Measurements from ENCODE around the gene OTUB1.
"Not testable (repeated sequence)": the region's sequence is repeated elsewhere in the genome, so short reads cannot be mapped to it uniquely, and the experiment has no call there.

Gene OTUB1

DNA sequence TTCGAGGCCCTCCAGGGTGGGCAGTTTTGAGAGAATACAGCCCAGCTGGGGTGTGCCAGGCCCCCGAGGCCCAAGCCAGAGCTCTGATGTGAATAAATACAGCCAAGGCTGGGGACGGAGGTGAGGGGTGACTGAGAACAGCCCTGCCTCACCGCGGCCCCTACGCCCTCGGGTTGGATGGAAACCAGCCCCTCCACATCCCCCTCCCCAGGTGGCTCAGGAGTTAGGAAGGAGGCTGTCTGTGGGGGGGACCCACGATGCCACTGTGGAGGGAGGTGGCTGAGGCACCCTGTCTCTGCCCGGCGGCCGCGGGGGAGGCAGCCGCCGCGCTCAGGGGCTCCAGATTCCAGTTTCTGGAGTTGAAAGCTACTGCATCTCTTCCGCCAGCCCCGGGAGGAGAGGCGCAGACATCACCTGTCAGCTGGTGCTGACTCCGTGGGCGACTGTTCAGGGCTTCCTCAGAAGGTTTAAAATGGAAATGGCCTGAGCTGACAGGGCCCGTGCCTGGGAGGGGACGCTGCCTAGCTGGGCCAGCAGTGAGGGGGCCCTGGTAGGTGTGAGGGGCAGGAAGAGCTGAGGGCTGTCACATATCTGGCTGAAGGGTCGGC, 50.9 kb downstream of the OTUB1 start:
- Mint-ChIP-seq H3K9me3 (no peaks in the 10 kb centered on the region), H3K36me3 (peaks cover 4% of the 10 kb centered on the region), H3K27ac (no peak overlapping the region), H3K4me3 (no peak overlapping the region), H3K4me1 (peaks cover 15% of the 10 kb centered on the region)
- peak; percentile 17 for ATAC-seq
- DNase-seq (ENCODE audit: low spot score in 2 of 2) = no peak

DNA sequence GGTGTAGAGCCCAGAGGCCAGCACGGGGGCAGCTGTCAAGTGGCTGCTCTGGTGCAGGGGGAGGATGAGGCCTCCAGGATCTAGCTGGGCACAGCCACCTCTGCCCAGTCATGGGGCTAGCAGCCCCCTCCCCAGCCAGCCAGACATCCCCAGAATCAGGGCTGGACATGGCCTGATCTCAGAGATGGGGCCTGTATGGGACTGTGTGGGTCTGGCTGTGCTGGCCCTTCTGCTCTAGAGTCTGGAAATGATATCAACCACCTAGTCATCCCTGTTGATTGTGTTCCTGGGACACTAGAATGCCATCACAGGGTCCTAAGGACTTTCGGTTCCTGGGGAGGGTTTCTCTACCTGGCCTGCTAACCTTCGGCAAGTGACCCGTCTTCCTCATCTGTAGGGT, 52.3 kb downstream of the OTUB1 start:
- no peak for DNase-seq (ENCODE audit: low spot score in 2 of 2)
- no peak for ATAC-seq
- Mint-ChIP-seq H3K9me3 (no peaks in the 10 kb centered on the region), H3K4me1 (peaks cover 15% of the 10 kb centered on the region), H3K4me3 (no peak overlapping the region), H3K27ac (no peak overlapping the region), H3K36me3 (peaks cover 4% of the 10 kb centered on the region)

DNA sequence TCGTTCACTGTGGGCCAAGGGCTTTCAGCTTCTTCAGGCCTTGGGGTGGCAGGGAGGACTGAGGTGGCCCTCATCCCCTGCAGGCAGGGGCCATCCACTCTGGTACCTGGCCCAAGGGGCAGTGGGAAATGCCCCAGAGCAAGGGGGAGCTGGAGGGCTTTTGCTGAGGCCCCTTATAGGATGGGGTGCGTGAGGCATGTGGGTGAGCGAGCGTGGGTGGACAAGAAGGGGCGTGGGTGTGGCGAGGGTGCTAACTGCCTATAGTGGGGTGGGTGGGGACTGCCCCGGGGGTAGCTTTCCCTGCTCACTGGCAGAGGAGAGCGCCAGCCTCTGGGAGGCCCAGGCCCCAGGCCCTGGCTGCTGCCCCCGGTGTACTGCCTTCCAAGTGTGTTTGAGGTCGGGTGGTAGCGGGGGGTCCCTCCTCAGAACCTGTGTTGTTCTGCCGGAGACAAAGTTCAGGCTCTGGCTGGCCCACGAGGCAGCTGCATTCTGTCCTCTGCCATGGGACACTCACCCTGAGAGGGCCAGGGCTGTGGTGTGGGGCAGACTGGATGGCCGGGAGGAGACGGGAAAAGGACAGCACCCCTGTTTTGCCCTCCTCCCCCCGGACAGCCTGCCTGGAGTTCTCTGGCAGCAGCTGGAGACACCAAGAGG, 52.9 kb downstream of the OTUB1 start:
- Mint-ChIP-seq H3K36me3 (peaks cover 4% of the 10 kb centered on the region), H3K9me3 (no peaks in the 10 kb centered on the region), H3K27ac (no peak overlapping the region), H3K4me1 (peaks cover 15% of the 10 kb centered on the region), H3K4me3 (no peak overlapping the region)
- ATAC-seq = no peak
- DNase-seq (ENCODE audit: low spot score in 2 of 2) = no peak

DNA sequence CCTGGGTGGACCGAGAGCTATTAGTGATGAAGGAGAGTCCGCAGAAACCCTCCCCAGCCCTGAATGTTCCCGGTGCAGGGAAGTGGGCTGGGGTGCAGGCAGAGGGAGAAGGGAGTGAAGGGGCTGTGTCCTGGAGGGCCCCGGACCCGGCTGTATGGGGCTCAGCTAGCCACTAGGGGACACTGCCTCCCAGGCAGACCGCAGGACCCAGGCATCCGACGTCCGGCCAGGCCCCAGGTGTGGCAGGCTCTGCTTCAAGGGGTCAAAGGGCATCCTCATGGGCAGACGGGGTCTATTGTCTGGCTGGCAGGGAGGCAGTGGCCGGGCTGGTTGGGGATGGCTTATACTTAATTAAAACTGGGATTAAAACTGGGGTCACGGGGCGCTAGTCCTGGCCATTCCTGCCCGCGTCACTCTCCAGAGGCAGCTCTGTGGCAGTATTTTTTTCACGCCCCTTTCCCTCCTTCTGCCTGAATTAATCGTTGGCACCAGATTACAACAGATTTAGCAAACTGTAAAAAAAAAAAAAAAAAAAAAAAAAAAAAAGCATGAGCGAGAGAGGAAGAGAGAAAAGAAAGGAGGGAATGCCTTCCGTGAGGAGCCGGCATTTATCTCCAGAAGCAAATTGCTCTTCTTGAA, 54.6 kb downstream of the OTUB1 start:
- no peak for DNase-seq (ENCODE audit: low spot score in 2 of 2)
- no peaks in the 10 kb centered on the region for H3K36me3 Mint-ChIP-seq
- H3K4me1 Mint-ChIP-seq = peaks cover 9% of the 10 kb centered on the region
- no peak overlapping the region for H3K4me3 Mint-ChIP-seq
- no peaks in the 10 kb centered on the region for H3K9me3 Mint-ChIP-seq
- H3K27ac Mint-ChIP-seq = no peak overlapping the region
- ATAC-seq = no peak

DNA sequence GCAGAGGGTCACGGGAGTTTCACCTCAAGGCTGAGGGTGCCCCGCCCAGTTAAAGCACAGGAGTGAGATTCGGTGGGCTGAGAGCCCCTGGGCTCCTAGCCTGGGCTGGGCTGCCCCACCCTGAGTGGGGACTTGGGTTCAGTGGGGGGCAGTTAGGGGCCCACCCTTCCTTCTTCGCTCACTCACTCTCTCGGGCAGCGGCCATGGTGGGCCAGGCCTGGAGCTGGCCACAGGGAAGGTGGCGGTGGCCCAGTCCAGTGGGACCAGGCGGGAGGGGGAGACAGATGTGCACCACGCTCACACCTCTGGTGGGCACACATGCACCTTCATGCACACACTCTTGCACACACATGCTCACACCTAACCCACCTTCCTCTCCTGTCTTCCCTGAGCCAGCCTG, 55.6 kb downstream of the OTUB1 start:
- H3K4me3 Mint-ChIP-seq = no peak overlapping the region
- no peak overlapping the region for H3K27ac Mint-ChIP-seq
- H3K36me3 Mint-ChIP-seq = no peaks in the 10 kb centered on the region
- no peaks in the 10 kb centered on the region for H3K9me3 Mint-ChIP-seq
- no peak for DNase-seq (ENCODE audit: low spot score in 2 of 2)
- ATAC-seq = no peak
- peaks cover 9% of the 10 kb centered on the region for H3K4me1 Mint-ChIP-seq

DNA sequence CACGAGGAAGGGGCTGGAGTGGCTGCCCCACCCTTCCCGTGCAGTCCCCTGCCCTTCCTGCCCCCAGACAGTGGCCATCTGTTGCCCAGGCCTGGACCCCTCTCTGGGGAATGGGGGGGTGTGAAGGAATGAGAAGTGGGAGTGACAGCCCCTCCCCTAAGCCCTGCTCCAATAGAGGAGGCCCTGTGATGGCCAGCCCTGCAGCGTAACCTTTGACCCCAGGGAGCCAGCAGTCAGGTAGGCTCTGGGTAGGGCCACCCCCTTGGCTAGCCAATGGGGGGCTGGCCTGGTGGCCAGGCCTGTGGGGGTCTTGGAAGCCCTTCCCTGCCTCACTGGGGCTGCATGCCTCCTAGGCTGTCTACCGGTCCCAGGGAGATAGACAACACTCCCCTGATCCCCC, 56.1 kb downstream of the OTUB1 start:
- no peak for ATAC-seq
- no peak for DNase-seq (ENCODE audit: low spot score in 2 of 2)
- Mint-ChIP-seq H3K27ac (no peak overlapping the region), H3K4me1 (peaks cover 9% of the 10 kb centered on the region), H3K9me3 (no peaks in the 10 kb centered on the region), H3K4me3 (no peak overlapping the region), H3K36me3 (no peaks in the 10 kb centered on the region)

DNA sequence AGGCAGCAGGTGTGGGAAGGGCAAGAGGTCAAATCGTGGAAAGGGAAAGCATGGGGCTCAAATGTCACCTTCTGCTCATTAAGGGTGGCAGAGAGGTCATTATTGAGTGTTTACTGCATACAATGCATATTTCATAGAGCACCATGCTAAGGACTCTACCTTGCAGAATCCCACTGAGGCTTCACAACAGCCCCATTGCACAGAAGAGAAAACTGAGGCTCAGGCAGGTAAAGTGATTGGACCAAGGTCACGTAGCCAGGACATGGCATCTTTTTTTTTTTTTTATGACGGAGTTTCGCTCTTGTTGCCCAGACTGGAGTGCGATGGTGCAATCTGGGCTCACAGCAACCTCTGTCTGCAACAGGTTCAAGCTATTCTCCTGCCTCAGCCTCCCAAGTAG, 57.3 kb downstream of the OTUB1 start:
- H3K36me3 Mint-ChIP-seq = no peaks in the 10 kb centered on the region
- no peaks in the 10 kb centered on the region for H3K9me3 Mint-ChIP-seq
- DNase-seq (ENCODE audit: low spot score in 2 of 2) = no peak
- no peak for ATAC-seq
- H3K4me3 Mint-ChIP-seq = no peak overlapping the region
- H3K27ac Mint-ChIP-seq = no peak overlapping the region
- peaks cover 9% of the 10 kb centered on the region for H3K4me1 Mint-ChIP-seq

DNA sequence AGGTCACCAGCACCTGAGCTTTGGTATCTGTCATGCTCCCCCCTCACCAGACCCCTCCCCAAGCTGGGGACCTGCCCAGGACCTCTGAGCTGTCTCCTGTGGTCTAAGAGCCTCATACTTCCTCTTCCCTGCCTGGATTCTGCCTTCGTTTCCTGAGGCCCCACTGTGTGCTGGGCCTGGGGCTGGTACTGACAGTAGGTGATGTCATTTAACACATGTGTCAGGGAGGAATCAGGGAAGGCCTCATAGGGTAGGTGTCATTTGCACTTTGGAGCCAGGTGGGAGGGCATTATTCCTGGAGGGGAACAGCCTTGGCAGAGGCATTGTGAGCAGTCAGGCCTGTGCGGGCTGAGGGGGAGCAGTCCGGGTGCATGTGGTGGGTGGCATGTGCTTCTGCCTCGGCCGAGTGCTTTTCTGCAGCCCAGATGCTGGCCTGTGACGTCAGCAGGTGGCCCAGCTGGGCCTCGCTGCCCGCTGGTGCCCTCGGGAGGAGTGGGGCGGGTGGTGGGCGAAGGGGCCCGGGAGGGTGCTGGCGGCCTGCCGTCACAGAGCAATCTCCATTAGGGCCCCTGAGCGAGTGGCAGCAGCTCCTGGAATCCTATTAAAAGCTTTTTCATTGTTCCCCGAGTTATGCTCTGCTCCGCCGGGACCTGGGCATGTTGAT, 58.6 kb downstream of the OTUB1 start:
- Mint-ChIP-seq H3K9me3 (no peaks in the 10 kb centered on the region), H3K4me3 (no peak overlapping the region)
- no peak for DNase-seq (ENCODE audit: low spot score in 2 of 2)

DNA sequence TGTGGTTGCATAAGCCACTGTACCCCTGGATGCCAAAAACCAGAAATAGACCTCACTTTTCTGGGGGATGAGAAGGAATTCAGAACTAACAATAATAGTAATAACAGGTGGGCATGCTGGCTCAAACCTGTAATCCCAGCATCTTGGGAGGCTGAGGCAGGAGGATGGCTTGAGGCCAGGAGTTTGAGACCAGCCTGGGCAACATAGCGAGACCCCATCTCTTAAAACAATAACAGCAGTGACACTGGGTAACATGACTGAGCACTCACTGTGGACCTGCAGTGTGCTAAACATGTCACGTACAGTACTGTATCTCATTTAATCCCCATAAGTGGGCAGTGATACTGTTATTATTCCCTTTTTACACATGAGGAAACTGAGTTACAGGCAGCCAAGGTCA, 59.5 kb downstream of the OTUB1 start:
- DNase-seq (ENCODE audit: low spot score in 2 of 2) (no peak), ATAC-seq (no peak)
- Mint-ChIP-seq H3K9me3 (no peaks in the 10 kb centered on the region), H3K4me1 (no peaks in the 10 kb centered on the region), H3K27ac (no peak overlapping the region), H3K4me3 (no peak overlapping the region), H3K36me3 (no peaks in the 10 kb centered on the region)

More for the DNA sequence above, 58.6 kb downstream of the OTUB1 start:
- Mint-ChIP-seq H3K36me3 (no peaks in the 10 kb centered on the region), H3K4me1 (peaks cover 7% of the 10 kb centered on the region), H3K27ac (peak overlapping the region; percentile 56)
- no peak for ATAC-seq

DNA sequence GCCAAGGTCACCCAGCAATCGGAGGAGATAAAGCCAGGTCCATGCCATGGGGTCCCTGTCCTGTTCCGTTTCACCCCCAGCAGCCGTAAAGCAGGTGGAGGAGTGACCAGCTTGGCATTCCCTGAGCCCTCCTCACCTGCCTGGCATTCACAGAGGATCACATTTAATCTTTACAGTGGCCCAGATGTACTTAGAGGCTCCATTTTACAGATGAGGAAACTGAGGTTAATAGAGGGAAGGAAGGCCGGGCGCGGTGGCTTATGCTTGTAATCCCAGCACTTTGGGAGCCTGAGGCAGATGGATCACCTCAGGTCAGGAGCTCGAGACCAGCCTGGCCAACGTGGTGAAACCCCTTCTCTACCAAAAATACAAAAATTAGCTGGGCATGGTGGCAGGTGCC, 61.1 kb downstream of the OTUB1 start:
- H3K36me3 Mint-ChIP-seq; H3K27ac Mint-ChIP-seq; ATAC-seq; H3K9me3 Mint-ChIP-seq; H3K4me3 Mint-ChIP-seq; H3K4me1 Mint-ChIP-seq; DNase-seq (ENCODE audit: low spot score in 2 of 2): not testable (repeated sequence)

All from stimulated activated effector memory CD8-positive, alpha-beta T cell treated with anti-CD3 and anti-CD28 coated beads, Interleukin-12 subunit alpha, Interleukin-12 subunit beta, amount 100 ng/mL, for 72 hours (primary cell).